Body of pancreas (tissue), 4 donors: ENCODE results near the gene SLC10A7. TPM values are rescaled to one million over a fixed set of nuclear protein-coding genes. Genes with fewer than 3 reads are reported as not detected.

Experiments
- ATAC-seq: fragments of 150-250 bp; one replicate; pipeline ENCODE4 v1.9.1; 2016
- DNase-seq, 4 donors: peaks; one replicate each; pipeline ENCODE4 v3.0.0-alpha.2; 2019
- H3K27ac ChIP-seq, 4 donors: fragments of 200-600 bp; sonication (generic); 1 replicate in 3 of 4; 2 replicates in 1 of 4; pipeline versions ENCODE4 v1.5.1 to v1.6.1; 2016 to 2019; ENCODE audit warnings: mild to moderate bottlenecking in 1 of 4, mixed read lengths in 1 of 4, moderate library complexity in 1 of 4
- H3K27me3 ChIP-seq, 2 donors: fragments of 200-600 bp; sonication (generic); one replicate each; pipeline ENCODE4 v1.6.0; 2016; ENCODE audit warnings: mild to moderate bottlenecking in 1 of 2
- H3K36me3 ChIP-seq, 2 donors: fragments of 200-600 bp; sonication (generic); replicated peaks in 1 of 2; 2 replicates each; pipeline ENCODE4 v1.5.1; 2016; ENCODE audit warnings: low read depth in 2 of 2; ENCODE audit not compliant: insufficient read depth in 1 of 2
- H3K4me1 ChIP-seq: fragments of 200-600 bp; sonication (generic); one replicate; pipeline ENCODE4 v1.6.0; 2016
- H3K4me3 ChIP-seq, 2 donors: fragments of 200-600 bp; sonication (generic); 1 replicate in 1 of 2; 2 replicates in 1 of 2; pipeline ENCODE4 v1.5.1; 2016 to 2019
- H3K9me3 ChIP-seq, 3 donors: fragments of 200-600 bp; sonication (generic); 1 replicate in 2 of 3; 2 replicates in 1 of 3; pipeline ENCODE4 v1.5.1; 2016
- POLR2A ChIP-seq, 3 donors: fragments of 450-650 bp; IDR thresholded peaks; one replicate each; pipeline ENCODE4 v1.6.1; 2016; ENCODE audit warnings: antibody characterized with exemption in 3 of 3, mild to moderate bottlenecking in 2 of 3
- WGBS, 2 donors: methylation state at CpG; one replicate each; pipeline ENCODE4 v1.1.5; 2017; 5-methylcytosine and 5-hydroxymethylcytosine counted together
- intact Hi-C: fragments of 100-400 bp; cut with DNase I; formaldehyde crosslinking; loops from one replicate; pipeline ENCODE4 v1.15.1; 2023
- total RNA-seq, 2 donors: library from RNA; depleted of rRNA; stranded (reverse); fragments of >200 nt; gene quantifications; one replicate each; pipeline ENCODE4 v1.1.0, GENCODE V29; 2016
- TF ChIP-seq, protein P1 (sequence below), 7 experiments: fragments of 450-650 bp in 4 of 7; fragments of 200-600 bp in 3 of 7; sonication (generic) in 3 of 7; IDR thresholded peaks; one replicate each; pipeline ENCODE4 v1.5.1; 2016 to 2019; ENCODE audit warnings: antibody characterized with exemption in 7 of 7

SLC10A7 gene
- total RNA-seq, 2 donors from 2014 or later = 10.4 to 13.5 TPM

- intact Hi-C loops = no loop called here
- H3K9me3 ChIP-seq = no peaks in the 10 kb centered on the region
- 92 to 100% methylated on average over 1 of the region's 1 CpG for WGBS, 2 donors
- no peaks in the 10 kb centered on the region for H3K36me3 ChIP-seq
- TF ChIP-seq POLR2A (IDR thresholded peaks at IDR 0.05) = no peak
- TF ChIP-seq, protein P1, sequence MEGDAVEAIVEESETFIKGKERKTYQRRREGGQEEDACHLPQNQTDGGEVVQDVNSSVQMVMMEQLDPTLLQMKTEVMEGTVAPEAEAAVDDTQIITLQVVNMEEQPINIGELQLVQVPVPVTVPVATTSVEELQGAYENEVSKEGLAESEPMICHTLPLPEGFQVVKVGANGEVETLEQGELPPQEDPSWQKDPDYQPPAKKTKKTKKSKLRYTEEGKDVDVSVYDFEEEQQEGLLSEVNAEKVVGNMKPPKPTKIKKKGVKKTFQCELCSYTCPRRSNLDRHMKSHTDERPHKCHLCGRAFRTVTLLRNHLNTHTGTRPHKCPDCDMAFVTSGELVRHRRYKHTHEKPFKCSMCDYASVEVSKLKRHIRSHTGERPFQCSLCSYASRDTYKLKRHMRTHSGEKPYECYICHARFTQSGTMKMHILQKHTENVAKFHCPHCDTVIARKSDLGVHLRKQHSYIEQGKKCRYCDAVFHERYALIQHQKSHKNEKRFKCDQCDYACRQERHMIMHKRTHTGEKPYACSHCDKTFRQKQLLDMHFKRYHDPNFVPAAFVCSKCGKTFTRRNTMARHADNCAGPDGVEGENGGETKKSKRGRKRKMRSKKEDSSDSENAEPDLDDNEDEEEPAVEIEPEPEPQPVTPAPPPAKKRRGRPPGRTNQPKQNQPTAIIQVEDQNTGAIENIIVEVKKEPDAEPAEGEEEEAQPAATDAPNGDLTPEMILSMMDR (IDR thresholded peaks at IDR 0.05) = no peak
- H3K27me3 ChIP-seq = no peaks in the 10 kb centered on the region
- H3K4me3 ChIP-seq = no peak overlapping the region
- ATAC-seq = no peak
- H3K4me1 ChIP-seq = no peaks in the 10 kb centered on the region
- no peak for DNase-seq
- H3K27ac ChIP-seq = no peak overlapping the region
These were observed 93.4 kb downstream of the SLC10A7 start for GRCh38 chr4:146428298-146428697.

GRCh38 chr4:146417822-146418221 lies 103.9 kb downstream of the SLC10A7 start:
- DNase-seq = no peak
- WGBS, 2 donors = 51 to 63% methylated on average over 2 of the region's 2 CpGs
- peaks cover 10% of the 10 kb centered on the region for H3K4me1 ChIP-seq
- H3K36me3 ChIP-seq = no peaks in the 10 kb centered on the region
- intact Hi-C loops = no loop called here
- H3K27me3 ChIP-seq = no peaks in the 10 kb centered on the region
- no peak overlapping the region for H3K4me3 ChIP-seq
- H3K9me3 ChIP-seq = no peaks in the 10 kb centered on the region
- no peak for ATAC-seq
- no peak for TF ChIP-seq POLR2A (IDR thresholded peaks at IDR 0.05)
- TF ChIP-seq, protein P1 (IDR thresholded peaks at IDR 0.05) = no peak
- H3K27ac ChIP-seq = no peak overlapping the region

- Histone ChIP-seq H3K36me3 (no peaks in the 10 kb centered on the region), H3K4me3 (no peak overlapping the region), H3K27ac (no peak overlapping the region), H3K27me3 (no peaks in the 10 kb centered on the region), H3K9me3 (no peaks in the 10 kb centered on the region), H3K4me1 (peaks cover 13% of the 10 kb centered on the region)
- DNase-seq = no peak
- 35 to 41% methylated on average over 1 of the region's 1 CpG for WGBS, 2 donors
- peak; percentile 55 for ATAC-seq
- TF ChIP-seq, protein P1 (IDR thresholded peaks at IDR 0.05) = no peak
- TF ChIP-seq POLR2A (IDR thresholded peaks at IDR 0.05) = no peak
- intact Hi-C loops = no loop called here
These were observed 105.9 kb downstream of the SLC10A7 start for GRCh38 chr4:146415829-146416228.

- DNase-seq = no peak
- no peak for TF ChIP-seq POLR2A (IDR thresholded peaks at IDR 0.05)
- TF ChIP-seq, protein P1 (IDR thresholded peaks at IDR 0.05) = no peak
- ATAC-seq = no peak
- H3K27me3 ChIP-seq = no peaks in the 10 kb centered on the region
- intact Hi-C loops = no loop called here
- peaks cover 3% of the 10 kb centered on the region for H3K4me1 ChIP-seq
- H3K36me3 ChIP-seq = no peaks in the 10 kb centered on the region
- 36 to 44% methylated on average over 4 of the region's 4 CpGs for WGBS, 2 donors
- no peaks in the 10 kb centered on the region for H3K9me3 ChIP-seq
- H3K4me3 ChIP-seq = no peak overlapping the region
- H3K27ac ChIP-seq = no peak overlapping the region
These were observed 114.1 kb downstream of the SLC10A7 start for GRCh38 chr4:146407669-146408084.

DNA sequence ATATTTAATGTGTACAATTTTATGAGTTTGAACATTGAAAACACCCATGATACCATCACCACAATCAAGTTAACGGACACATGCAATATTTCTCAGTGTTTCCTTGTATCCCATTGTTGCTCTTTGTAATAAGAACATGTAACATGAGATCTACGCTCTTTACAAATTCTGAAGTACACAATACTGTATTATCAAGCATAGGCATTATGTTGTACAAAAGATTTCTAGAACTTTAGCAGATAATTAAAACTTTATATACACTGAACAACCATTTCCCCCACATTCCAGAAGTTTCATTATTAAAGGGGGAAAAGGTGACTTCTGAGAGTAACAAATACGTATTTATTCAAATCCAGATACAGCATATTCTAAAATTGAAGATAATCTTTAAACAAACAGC lies 114.5 kb downstream of the SLC10A7 start:
- DNase-seq (no peak), ATAC-seq (no peak)
- no peaks in the 10 kb centered on the region for H3K27me3 ChIP-seq
- intact Hi-C loops = no loop called here
- 68 to 69% methylated on average over 3 of the region's 3 CpGs for WGBS, 2 donors
- H3K4me1 ChIP-seq = peaks cover 2% of the 10 kb centered on the region
- no peak overlapping the region for H3K27ac ChIP-seq
- H3K4me3 ChIP-seq = no peak overlapping the region
- H3K9me3 ChIP-seq = no peaks in the 10 kb centered on the region
- no peaks in the 10 kb centered on the region for H3K36me3 ChIP-seq
- TF ChIP-seq, protein P1 (IDR thresholded peaks at IDR 0.05) = no peak
- TF ChIP-seq POLR2A (IDR thresholded peaks at IDR 0.05) = no peak
